ENCODE data around the gene ERBB4.
A peak's percentile ranks its signal among the peaks of the same experiment; 100 is the strongest.

Gene ERBB4

GRCh38 chr2:212089873-212090272 is 448.7 kb downstream of the ERBB4 start:
- Histone ChIP-seq H3K27me3 (ENCODE audit: low read depth) (no peaks in the 10 kb centered on the region), H3K4me3 (no peak overlapping the region), H3K4me1 (no peaks in the 10 kb centered on the region), H3K36me3 (replicated peaks) (no peaks in the 10 kb centered on the region), H3K9me3 (no peaks in the 10 kb centered on the region)
- in situ Hi-C loops (cut with MboI; ENCODE audit: low sequenced_read_pairs) = no loop called here
- no peak for DNase-seq (ENCODE audit: low spot score in 2 of 2)

GRCh38 chr2:212088353-212088752 is 450.2 kb downstream of the ERBB4 start:
- Histone ChIP-seq H3K9me3 (no peaks in the 10 kb centered on the region), H3K36me3 (replicated peaks) (no peaks in the 10 kb centered on the region), H3K4me3 (no peak overlapping the region), H3K27me3 (ENCODE audit: low read depth) (no peaks in the 10 kb centered on the region), H3K4me1 (no peaks in the 10 kb centered on the region)
- in situ Hi-C loops (cut with MboI; ENCODE audit: low sequenced_read_pairs) = no loop called here
- no peak for DNase-seq (ENCODE audit: low spot score in 2 of 2)

- DNase-seq (ENCODE audit: low spot score in 2 of 2) = no peak
- H3K36me3 ChIP-seq (replicated peaks) = no peaks in the 10 kb centered on the region
- H3K27me3 ChIP-seq (ENCODE audit: low read depth) = no peaks in the 10 kb centered on the region
- no peak overlapping the region for H3K4me3 ChIP-seq
- H3K9me3 ChIP-seq = no peaks in the 10 kb centered on the region
- in situ Hi-C loops (cut with MboI; ENCODE audit: low sequenced_read_pairs) = no loop called here
- no peaks in the 10 kb centered on the region for H3K4me1 ChIP-seq
Measured at GRCh38 chr2:212083492-212083891, 455.1 kb downstream of the ERBB4 start.

GRCh38 chr2:212078103-212078502 is 460.5 kb downstream of the ERBB4 start:
- in situ Hi-C loops (cut with MboI; ENCODE audit: low sequenced_read_pairs) = no loop called here
- DNase-seq (ENCODE audit: low spot score in 2 of 2) = no peak
- no peaks in the 10 kb centered on the region for H3K9me3 ChIP-seq
- H3K36me3 ChIP-seq (replicated peaks) = no peaks in the 10 kb centered on the region
- H3K4me3 ChIP-seq = no peak overlapping the region
- no peaks in the 10 kb centered on the region for H3K4me1 ChIP-seq
- H3K27me3 ChIP-seq (ENCODE audit: low read depth) = no peaks in the 10 kb centered on the region

GRCh38 chr2:212076456-212076855 is 462.1 kb downstream of the ERBB4 start:
- H3K4me1 ChIP-seq = no peaks in the 10 kb centered on the region
- H3K27me3 ChIP-seq (ENCODE audit: low read depth) = no peaks in the 10 kb centered on the region
- no peaks in the 10 kb centered on the region for H3K9me3 ChIP-seq
- no peaks in the 10 kb centered on the region for H3K36me3 ChIP-seq (replicated peaks)
- no peak overlapping the region for H3K4me3 ChIP-seq
- in situ Hi-C loops (cut with MboI; ENCODE audit: low sequenced_read_pairs) = no loop called here
- no peak for DNase-seq (ENCODE audit: low spot score in 2 of 2)

- in situ Hi-C loops (cut with MboI; ENCODE audit: low sequenced_read_pairs) = no loop called here
- no peaks in the 10 kb centered on the region for H3K9me3 ChIP-seq
- H3K27me3 ChIP-seq (ENCODE audit: low read depth) = no peaks in the 10 kb centered on the region
- no peaks in the 10 kb centered on the region for H3K36me3 ChIP-seq (replicated peaks)
- no peak for DNase-seq (ENCODE audit: low spot score in 2 of 2)
- H3K4me1 ChIP-seq = no peaks in the 10 kb centered on the region
- H3K4me3 ChIP-seq = no peak overlapping the region
Measured at GRCh38 chr2:212073360-212073759, 465.2 kb downstream of the ERBB4 start.

GRCh38 chr2:212066546-212066945 is 472.1 kb downstream of the ERBB4 start:
- in situ Hi-C loops (cut with MboI; ENCODE audit: low sequenced_read_pairs) = no loop called here
- H3K4me1 ChIP-seq = no peaks in the 10 kb centered on the region; the same call in 1 of the 2 replicates
- DNase-seq (ENCODE audit: low spot score in 2 of 2) = no peak
- no peak overlapping the region for H3K4me3 ChIP-seq
- H3K9me3 ChIP-seq = no peaks in the 10 kb centered on the region
- no peaks in the 10 kb centered on the region for H3K27me3 ChIP-seq (ENCODE audit: low read depth)
- H3K36me3 ChIP-seq (replicated peaks) = no peaks in the 10 kb centered on the region

GRCh38 chr2:212064318-212064717 is 474.3 kb downstream of the ERBB4 start:
- in situ Hi-C loops (cut with MboI; ENCODE audit: low sequenced_read_pairs) = no loop called here
- Histone ChIP-seq H3K36me3 (replicated peaks) (no peaks in the 10 kb centered on the region), H3K27me3 (ENCODE audit: low read depth) (no peaks in the 10 kb centered on the region), H3K4me3 (no peak overlapping the region), H3K4me1 (no peaks in the 10 kb centered on the region; the same call in 1 of the 2 replicates), H3K9me3 (no peaks in the 10 kb centered on the region)
- DNase-seq (ENCODE audit: low spot score in 2 of 2) = no peak

GRCh38 chr2:212052412-212053159 is 486.0 kb downstream of the ERBB4 start:
- H3K27me3 ChIP-seq (ENCODE audit: low read depth) = no peaks in the 10 kb centered on the region
- H3K4me3 ChIP-seq = no peak overlapping the region
- no peaks in the 10 kb centered on the region for H3K36me3 ChIP-seq (replicated peaks)
- no peak for DNase-seq (ENCODE audit: low spot score in 2 of 2)
- in situ Hi-C loops (cut with MboI; ENCODE audit: low sequenced_read_pairs) = no loop called here
- H3K9me3 ChIP-seq = 0 out of 2 replicates have a peak, but pooled peaks cover 3% of the 10 kb centered on the region
- no peaks in the 10 kb centered on the region for H3K4me1 ChIP-seq

- Histone ChIP-seq H3K27me3 (ENCODE audit: low read depth) (no peaks in the 10 kb centered on the region), H3K4me3 (no peak overlapping the region), H3K4me1 (no peaks in the 10 kb centered on the region), H3K9me3 (0 out of 2 replicates have a peak, but pooled peaks cover 3% of the 10 kb centered on the region), H3K36me3 (replicated peaks) (no peaks in the 10 kb centered on the region)
- in situ Hi-C loops (cut with MboI; ENCODE audit: low sequenced_read_pairs) = no loop called here
- DNase-seq (ENCODE audit: low spot score in 2 of 2) = no peak
Measured at GRCh38 chr2:212050871-212051270, 487.7 kb downstream of the ERBB4 start.

- in situ Hi-C loops (cut with MboI; ENCODE audit: low sequenced_read_pairs) = no loop called here
- H3K4me1 ChIP-seq = peaks cover 6% of the 10 kb centered on the region; the same call in 1 of the 2 replicates
- H3K27me3 ChIP-seq (ENCODE audit: low read depth) = 0 out of 2 replicates have a peak, but pooled peaks cover 4% of the 10 kb centered on the region
- H3K4me3 ChIP-seq = no peak overlapping the region
- no peaks in the 10 kb centered on the region for H3K36me3 ChIP-seq (replicated peaks)
- peak in 1 of 2 experiments; percentile 49 for DNase-seq (ENCODE audit: low spot score in 2 of 2)
- no peaks in the 10 kb centered on the region for H3K9me3 ChIP-seq
Measured at GRCh38 chr2:212042562-212042961, 496.0 kb downstream of the ERBB4 start.

- no peak for DNase-seq (ENCODE audit: low spot score in 2 of 2)
- Histone ChIP-seq H3K27me3 (ENCODE audit: low read depth) (0 out of 2 replicates have a peak, but pooled peaks cover 4% of the 10 kb centered on the region), H3K4me1 (no peaks in the 10 kb centered on the region), H3K4me3 (no peak overlapping the region), H3K9me3 (no peaks in the 10 kb centered on the region), H3K36me3 (replicated peaks) (no peaks in the 10 kb centered on the region)
- in situ Hi-C loops (cut with MboI; ENCODE audit: low sequenced_read_pairs) = no loop called here
Measured at GRCh38 chr2:212037062-212037461, 501.5 kb downstream of the ERBB4 start.

GRCh38 chr2:212034841-212035585 is 503.6 kb downstream of the ERBB4 start:
- Histone ChIP-seq H3K4me1 (no peaks in the 10 kb centered on the region), H3K9me3 (no peaks in the 10 kb centered on the region), H3K27me3 (ENCODE audit: low read depth) (no peaks in the 10 kb centered on the region), H3K36me3 (replicated peaks) (no peaks in the 10 kb centered on the region), H3K4me3 (no peak overlapping the region)
- no peak for DNase-seq (ENCODE audit: low spot score in 2 of 2)
- in situ Hi-C loops (cut with MboI; ENCODE audit: low sequenced_read_pairs) = no loop called here

- Histone ChIP-seq H3K27me3 (ENCODE audit: low read depth) (no peaks in the 10 kb centered on the region), H3K4me3 (no peak overlapping the region), H3K4me1 (no peaks in the 10 kb centered on the region), H3K9me3 (no peaks in the 10 kb centered on the region), H3K36me3 (replicated peaks) (no peaks in the 10 kb centered on the region)
- in situ Hi-C loops (cut with MboI; ENCODE audit: low sequenced_read_pairs) = no loop called here
- no peak for DNase-seq (ENCODE audit: low spot score in 2 of 2)
Measured at GRCh38 chr2:212033888-212034287, 504.7 kb downstream of the ERBB4 start.

Data from HAP-1 (cell line).